A673 (cell line): ENCODE results near the gene UQCRC2. TPM values are rescaled to one million over a fixed set of nuclear protein-coding genes. Genes with fewer than 3 reads are reported as not detected.

Experiments
- BruUV-seq: library from RNA; stranded (reverse); fragments of 400-500 nt; replicated peaks from 2 replicates; lab custom pipeline; 2021; lab: Mats Ljungman, UMichigan
- CTCF ChIA-PET: fragments of 300-600 bp; sonication (Branson Sonifier 250); formaldehyde crosslinking; loops from one replicate; lab custom pipeline; 2022; ENCODE audit warnings: antibody characterized with exemption; lab: Charles Lee
- POLR2A ChIA-PET: fragments of 300-600 bp; sonication (Branson Sonifier 250); formaldehyde crosslinking; loops from one replicate; lab custom pipeline; 2022; ENCODE audit warnings: antibody characterized with exemption; ENCODE audit not compliant: low non-redundant PET; lab: Charles Lee
- DNase-seq: peaks from one replicate; pipeline ENCODE4 v3.0.0-alpha.2; 2015; ENCODE audit warnings: low spot score
- H3K27ac ChIP-seq: fragments of 200-600 bp; sonication (generic); 2 replicates; pipeline ENCODE4 v1.5.1; 2016; ENCODE audit warnings: mixed run types, low read depth, mild to moderate bottlenecking, mixed read lengths, antibody characterized with exemption, low read length; ENCODE audit not compliant: poor library complexity, severe bottlenecking
- H3K27me3 ChIP-seq: fragments of 200-600 bp; sonication (generic); replicated peaks from 2 replicates; pipeline ENCODE4 v1.6.1; 2017; ENCODE audit warnings: mixed run types, low read depth, mild to moderate bottlenecking, mixed read lengths, antibody characterized with exemption, low read length; ENCODE audit not compliant: insufficient read depth, poor library complexity
- H3K36me3 ChIP-seq: fragments of 200-600 bp; sonication (generic); 2 replicates; pipeline ENCODE4 v1.6.1; 2016; ENCODE audit warnings: mixed run types, mild to moderate bottlenecking, mixed read lengths, antibody characterized with exemption, low read length; ENCODE audit not compliant: insufficient read depth, poor library complexity, severe bottlenecking
- H3K4me1 ChIP-seq: fragments of 200-600 bp; sonication (generic); 2 replicates; pipeline ENCODE4 v1.6.1; 2017; ENCODE audit warnings: mixed run types, mild to moderate bottlenecking, mixed read lengths, antibody characterized with exemption, low read length; ENCODE audit not compliant: insufficient read depth, poor library complexity, severe bottlenecking
- H3K4me3 ChIP-seq: fragments of 200-600 bp; sonication (generic); 2 replicates; pipeline ENCODE4 v1.5.1; 2016; ENCODE audit warnings: low read depth, mixed run types, mild to moderate bottlenecking, mixed read lengths, low read length; ENCODE audit not compliant: poor library complexity, severe bottlenecking
- H3K9me3 ChIP-seq: fragments of 200-600 bp; sonication (generic); 2 replicates; pipeline ENCODE4 v1.6.1; 2016; ENCODE audit warnings: mixed run types, low read depth, mild to moderate bottlenecking, mixed read lengths, antibody characterized with exemption, low read length; ENCODE audit not compliant: poor library complexity, severe bottlenecking
- CTCF ChIP-seq: fragments of 300-800, 200-600 bp; sonication (generic); conservative IDR thresholded peaks from 2 replicates; pipeline ENCODE4 v1.5.1; 2017; ENCODE audit warnings: low read depth, mild to moderate bottlenecking, antibody characterized with exemption, low read length, moderate library complexity, mixed read lengths
- EZH2 ChIP-seq: fragments of 200-600 bp; sonication (generic); IDR thresholded peaks from 2 replicates; pipeline ENCODE4 v1.6.1; 2017; ENCODE audit warnings: borderline replicate concordance, low read depth, mild to moderate bottlenecking, mixed read lengths, antibody characterized with exemption, low read length; ENCODE audit not compliant: poor library complexity, severe bottlenecking
- intact Hi-C: fragments of 100-400 bp; cut with micrococcal nuclease; formaldehyde crosslinking; loops from one replicate; pipeline ENCODE4 v1.10.0; 2022; ENCODE audit not compliant: unreplicated experiment
- total RNA-seq: library from RNA; stranded (reverse); gene quantifications from 2 replicates; pipeline ENCODE4 v1.2.3, GENCODE V29; 2021

UQCRC2 gene
- total RNA-seq, 1 experiment from 2014 or later = 311 TPM

- BruUV-seq = no TSS peak
Observed at GRCh38 chr16:21980032-21980431, 26.9 kb downstream of the UQCRC2 start.

GRCh38 chr16:21982108-21982507 lies 28.9 kb downstream of the UQCRC2 start:
- Histone ChIP-seq H3K4me3 (no peak overlapping the region), H3K36me3 (peaks cover 72% of the 10 kb centered on the region), H3K27ac (no peak overlapping the region), H3K4me1 (no peaks in the 10 kb centered on the region), H3K27me3 (no peaks in the 10 kb centered on the region), H3K9me3 (no peaks in the 10 kb centered on the region)
- CTCF ChIA-PET = no interaction called here
- no peak for DNase-seq
- POLR2A ChIA-PET = no interaction called here
- intact Hi-C loops = no loop called here
- TF ChIP-seq EZH2 (no peak), CTCF (no peak)
- no TSS peak for BruUV-seq

More at GRCh38 chr16:21980032-21980431, 26.9 kb downstream of the UQCRC2 start:
- H3K9me3 ChIP-seq = no peaks in the 10 kb centered on the region
- H3K27ac ChIP-seq = no peak overlapping the region
- CTCF ChIA-PET = no interaction called here
- intact Hi-C loops = no loop called here
- H3K27me3 ChIP-seq = no peaks in the 10 kb centered on the region
- H3K4me1 ChIP-seq = no peaks in the 10 kb centered on the region
- H3K4me3 ChIP-seq = no peak overlapping the region
- no peak for DNase-seq
- H3K36me3 ChIP-seq = peaks cover 92% of the 10 kb centered on the region
- POLR2A ChIA-PET = no interaction called here
- no peak for TF ChIP-seq EZH2
- no peak for TF ChIP-seq CTCF

- no TSS peak for BruUV-seq
- no peak for DNase-seq
- intact Hi-C loops = no loop called here
- H3K36me3 ChIP-seq = peaks cover 53% of the 10 kb centered on the region
- ChIA-PET CTCF (no interaction called here), POLR2A (no interaction called here)
- H3K27ac ChIP-seq = no peak overlapping the region
- no peaks in the 10 kb centered on the region for H3K27me3 ChIP-seq
- no peak for TF ChIP-seq CTCF
- TF ChIP-seq EZH2 = no peak
- H3K4me3 ChIP-seq = no peak overlapping the region
- no peaks in the 10 kb centered on the region for H3K9me3 ChIP-seq
- no peaks in the 10 kb centered on the region for H3K4me1 ChIP-seq
Observed at GRCh38 chr16:21984062-21984461, 30.9 kb downstream of the UQCRC2 start.
